GM18868 (cell line): ENCODE measurements around the gene SOD3.

Experiments used
- ATAC-seq: cut with Tn5 transposase; IDR thresholded peaks from one replicate; pipeline ENCODE4 v1.9.1; 2021; ENCODE audit warnings: mild to moderate bottlenecking, moderate library complexity; ENCODE audit not compliant: unreplicated experiment

Gene SOD3

DNA sequence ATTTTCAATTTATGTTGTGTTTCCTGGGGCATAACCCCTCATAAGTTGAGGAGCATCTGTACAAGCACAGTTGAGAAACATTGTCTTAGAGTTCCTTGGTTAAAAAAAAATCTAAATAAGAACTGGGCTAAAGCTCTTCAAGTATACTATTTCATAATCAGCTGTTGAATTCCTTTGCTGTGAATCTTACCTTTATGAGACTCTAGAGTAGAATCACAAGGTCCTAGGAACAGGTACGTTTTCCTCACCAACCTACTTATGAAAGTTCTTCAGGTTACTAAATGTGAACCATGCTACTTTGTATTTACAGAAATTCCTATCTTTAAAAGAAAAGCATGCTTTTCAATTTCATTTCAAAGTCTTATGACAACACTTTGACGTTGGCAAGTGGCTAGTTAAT, 20.9 kb upstream of the SOD3 start:
- no peak for ATAC-seq

DNA sequence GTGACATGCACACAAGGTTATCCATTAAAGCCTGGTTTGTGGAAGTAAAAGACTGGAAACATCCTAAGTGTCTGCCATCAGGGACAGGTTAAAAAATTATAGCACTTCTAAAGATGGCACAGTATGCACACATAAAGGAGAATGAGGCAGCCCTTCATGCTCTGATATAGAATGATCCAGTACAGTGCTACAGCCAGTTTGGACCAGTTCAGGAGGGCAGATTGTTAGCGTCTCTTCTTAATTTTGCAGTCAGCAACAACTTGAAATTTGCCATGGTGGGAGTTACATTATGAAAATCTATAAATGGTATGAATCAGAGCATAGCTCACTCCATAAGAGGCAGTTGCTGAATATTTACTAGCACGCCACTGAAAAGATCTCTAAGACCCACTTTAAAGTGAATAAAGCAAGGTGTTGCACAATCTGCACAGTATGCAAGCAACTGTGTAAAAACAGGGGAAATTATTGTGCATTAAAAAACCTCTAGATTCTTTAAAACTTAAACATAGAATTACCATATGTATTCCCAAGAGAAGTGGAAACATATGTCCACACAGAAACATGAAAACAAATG, 20.3 kb upstream of the SOD3 start:
- ATAC-seq: no peak

DNA sequence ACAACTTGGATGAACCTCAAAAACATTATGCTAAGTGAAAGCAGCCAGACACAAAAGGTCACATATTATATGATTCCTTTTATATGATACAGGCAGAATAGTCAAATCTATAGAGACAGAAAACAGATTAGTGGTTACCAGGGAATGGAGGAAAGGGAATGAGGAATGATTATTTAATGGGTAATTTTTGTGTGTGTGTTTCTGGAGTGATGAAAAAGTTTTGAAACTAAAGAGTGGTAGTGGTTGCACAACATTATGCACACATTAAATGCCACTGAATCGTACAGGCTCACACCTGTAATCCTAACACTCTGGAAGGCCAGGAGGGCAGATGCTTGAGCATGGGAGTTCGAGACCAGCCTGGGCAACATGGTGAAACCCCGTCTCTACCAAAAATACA, 19.6 kb upstream of the SOD3 start:
- no peak for ATAC-seq

DNA sequence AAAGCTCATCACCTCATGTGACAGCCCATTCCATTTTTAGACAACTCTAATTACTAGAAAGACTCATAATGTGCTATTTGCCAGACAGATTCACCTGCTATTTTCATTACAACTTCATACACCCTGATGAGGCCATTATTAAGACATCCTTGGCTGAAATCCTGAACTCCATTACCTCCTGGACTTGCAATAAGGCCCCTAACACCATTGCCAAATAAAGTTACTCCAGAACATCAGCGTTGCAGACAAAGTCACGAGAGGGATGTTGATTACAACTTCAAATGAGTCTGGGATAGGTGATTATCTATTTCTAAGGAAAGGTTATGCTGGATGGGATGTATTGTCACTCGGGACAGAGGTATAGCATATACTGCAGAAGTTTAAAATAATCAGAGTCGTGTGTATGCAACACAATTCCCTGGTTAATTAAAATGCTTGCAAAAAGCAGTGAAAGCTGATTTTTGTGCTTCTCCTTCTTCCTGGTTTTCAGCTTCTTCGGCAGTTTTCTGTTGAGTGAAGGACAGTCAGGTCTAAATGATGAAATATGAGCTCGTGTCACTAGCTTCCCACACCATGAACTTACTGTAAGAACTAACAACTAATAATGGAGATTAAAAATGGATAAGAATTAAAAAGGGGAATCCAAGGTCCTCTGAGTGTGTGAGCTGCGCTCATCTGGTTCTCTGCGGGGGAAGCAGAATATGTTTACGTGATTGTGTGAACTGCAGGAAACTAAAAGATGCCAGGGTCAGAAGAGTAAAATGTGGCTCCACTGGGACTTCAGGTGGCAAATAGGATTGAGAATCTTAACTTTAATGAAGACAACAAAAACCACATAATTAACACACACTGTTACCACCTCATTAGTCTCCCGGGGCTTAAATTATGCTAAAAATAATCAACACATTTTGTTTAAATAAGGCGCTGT, 17.6 kb upstream of the SOD3 start:
- ATAC-seq: no peak

DNA sequence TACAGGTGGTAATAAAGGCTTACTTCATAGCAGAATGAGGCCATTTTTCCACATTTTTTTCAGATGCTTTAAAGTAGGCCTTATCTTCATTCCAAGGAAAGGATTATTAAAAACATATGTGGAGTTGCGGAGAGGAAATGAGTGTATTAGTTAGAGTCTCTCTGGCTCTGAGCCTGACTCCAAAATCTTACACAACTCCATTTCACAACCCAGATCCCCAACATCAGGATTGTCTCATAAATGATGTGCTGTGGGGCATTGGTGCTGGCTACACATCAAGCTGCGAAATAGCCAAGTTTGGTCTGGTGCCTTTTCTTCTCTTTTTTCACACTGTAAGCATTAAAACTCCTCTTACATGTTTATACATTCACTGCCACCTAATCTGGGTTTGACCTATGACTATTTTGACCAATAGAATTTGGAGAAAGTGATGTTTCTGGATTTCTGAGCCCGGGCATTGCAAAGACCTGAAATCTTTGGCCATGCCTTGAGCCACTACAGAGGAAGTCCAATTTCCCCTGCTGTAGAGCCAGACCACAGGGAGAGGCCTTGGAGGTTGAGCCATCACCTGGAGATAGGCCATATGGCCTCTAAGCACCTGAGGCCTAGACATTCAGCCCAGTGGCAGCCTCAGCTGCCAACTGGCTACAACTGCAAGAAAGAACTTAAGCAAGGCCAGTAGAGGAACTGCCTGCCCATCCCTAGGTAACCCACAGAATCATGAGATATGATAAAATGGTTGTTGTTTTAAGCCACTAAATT, 16.7 kb upstream of the SOD3 start:
- no peak for ATAC-seq

DNA sequence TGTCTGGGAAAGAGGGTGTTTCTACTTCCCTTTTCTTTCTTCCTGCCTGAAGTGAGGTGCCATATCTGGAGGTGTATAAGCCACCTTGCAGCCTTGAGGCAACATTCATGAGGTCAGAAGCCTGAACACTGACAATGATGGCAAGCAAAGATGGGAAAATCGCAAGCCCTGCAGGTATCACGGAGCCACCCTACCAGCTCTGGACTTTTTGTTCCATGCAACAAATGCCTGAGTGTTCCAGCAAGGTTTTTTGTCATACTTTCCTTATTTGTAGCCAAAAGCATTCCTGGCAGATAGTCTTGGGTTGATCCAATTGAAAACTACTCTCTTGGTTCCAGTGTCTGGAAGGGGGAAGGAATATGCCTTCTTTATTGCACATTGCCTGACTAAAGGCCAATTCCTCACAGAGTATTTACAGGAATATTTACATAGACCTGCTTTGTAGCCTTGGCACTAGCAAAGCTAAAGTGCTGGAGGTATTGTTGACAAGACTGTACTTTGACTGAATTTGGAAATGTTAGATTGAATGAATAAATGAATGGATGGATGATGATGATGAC, 14.4 kb upstream of the SOD3 start:
- no peak for ATAC-seq

DNA sequence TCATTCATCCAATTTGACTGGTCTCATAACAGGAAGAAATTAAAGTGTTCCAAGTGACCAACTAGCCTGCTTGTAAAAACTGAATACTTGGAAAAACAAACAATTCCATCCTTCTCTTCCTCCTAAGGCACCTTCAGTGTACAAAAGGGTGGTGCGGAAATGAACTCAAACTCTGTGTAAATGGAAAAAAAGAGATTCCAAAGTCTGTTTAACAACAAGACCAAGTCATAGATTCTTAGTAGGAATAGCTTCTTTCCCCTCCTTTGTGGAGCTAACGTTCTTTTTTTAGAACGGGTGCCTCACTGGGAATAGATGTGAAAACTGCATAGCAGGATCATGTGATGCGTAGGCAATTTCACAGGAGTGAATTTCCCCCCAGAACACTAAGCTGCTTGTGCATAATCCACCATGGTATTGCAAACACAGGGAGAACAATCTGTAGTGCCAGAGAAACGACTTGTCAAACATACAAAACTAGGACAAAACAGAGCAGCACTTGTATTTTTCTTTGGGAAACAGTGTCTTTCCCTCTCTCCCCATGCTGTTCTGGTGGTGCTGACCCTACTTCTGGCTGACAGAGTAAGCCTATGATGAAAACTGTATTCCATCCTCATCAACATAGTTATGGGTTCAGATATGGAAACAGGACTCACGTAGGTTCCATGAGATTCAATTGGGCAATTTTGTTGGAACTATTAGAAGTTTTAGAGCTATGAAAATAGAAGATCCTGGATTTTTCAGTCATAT, 13.2 kb upstream of the SOD3 start:
- ATAC-seq: no peak

DNA sequence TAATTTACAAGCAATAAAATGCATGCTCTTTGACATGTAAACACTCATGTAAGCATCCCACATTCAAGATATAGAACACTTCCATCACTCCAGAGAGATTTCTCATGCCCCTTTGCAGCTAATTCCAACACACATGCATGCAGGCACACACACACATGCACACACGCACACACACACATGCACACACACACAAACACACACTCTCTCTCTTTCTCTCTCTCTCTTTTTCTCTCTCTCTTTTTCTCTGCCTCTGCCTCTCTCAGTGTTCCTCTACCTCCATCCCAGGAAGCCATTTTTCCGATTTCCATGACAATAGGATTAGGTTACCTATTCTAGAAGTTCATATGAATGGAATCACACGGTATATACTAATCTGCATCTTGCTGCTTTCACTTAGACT, 11.9 kb upstream of the SOD3 start:
- no peak for ATAC-seq

DNA sequence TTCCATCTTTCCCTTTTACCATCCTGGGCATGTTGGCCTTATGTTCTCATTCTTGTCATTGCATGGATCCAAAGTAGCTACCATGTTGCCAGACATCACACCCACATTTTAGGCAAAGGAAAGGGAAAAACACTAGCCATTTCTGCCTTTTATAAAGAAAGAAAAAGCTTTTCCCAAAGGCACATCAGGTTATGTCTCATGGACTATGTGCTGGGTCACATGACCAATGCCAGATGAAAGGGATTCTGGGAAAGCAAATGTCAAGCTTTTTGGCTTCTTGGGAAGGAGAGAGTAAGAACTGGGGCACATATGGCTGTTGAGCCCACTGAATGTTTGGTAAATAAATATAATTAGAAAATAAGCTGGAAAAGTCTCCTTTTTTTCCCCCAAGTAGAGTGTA, 4.3 kb upstream of the SOD3 start:
- no peak for ATAC-seq

DNA sequence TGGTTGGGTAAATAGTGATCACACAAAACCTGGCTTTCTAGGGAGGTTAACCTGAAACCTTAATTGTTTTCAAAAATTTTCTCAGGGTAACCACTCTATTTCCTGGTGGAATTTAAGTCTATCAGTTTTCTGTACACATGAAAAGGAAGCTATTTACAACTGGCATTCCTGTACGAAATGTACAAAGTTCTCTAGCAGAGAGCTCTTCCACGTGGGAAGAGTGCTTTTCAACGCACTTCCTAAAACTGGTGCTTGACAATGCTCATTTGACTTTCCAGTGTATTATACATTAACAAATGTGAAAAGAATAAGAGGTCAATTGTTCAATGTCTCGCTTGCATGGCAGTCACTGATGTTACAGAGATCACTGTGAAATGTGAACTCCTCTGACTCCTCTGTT, 2.8 kb upstream of the SOD3 start:
- ATAC-seq: no peak

DNA sequence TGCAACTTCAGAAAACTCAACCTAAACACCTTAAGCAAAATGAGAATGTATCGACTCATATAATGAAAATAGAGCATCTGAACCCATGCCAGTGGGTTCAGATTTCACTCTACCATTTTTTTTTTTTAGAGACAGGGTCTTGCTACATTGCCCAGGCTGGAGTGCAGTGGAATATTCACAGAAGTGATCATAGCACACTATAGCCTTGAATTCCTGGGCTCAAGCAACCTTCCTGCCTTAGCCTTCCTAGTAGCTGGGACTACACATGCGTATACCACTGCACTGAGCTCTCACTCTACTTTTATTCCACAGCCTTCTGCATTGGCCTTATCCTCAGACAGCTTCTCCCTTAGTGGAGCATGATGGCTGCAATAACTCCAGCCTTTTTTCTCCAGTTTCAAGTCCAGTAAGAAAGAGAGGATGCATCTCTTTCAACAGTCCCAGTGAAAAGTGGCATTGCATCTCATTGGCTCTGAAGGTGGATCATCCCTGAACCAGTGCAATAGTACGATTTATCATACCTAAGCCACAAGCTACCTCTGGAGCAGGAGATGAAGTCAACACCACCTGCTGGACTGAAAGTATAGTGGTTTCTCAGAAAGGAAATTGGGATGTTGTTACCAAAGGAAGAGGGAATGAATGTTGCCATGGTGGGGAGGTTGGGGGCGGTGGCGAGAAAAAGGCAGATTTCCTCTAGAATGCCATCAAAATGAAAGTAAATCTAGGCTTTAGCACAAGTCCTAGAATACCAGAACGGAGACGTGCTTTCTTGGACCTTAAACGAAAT, 2.0 kb upstream of the SOD3 start:
- no peak for ATAC-seq

DNA sequence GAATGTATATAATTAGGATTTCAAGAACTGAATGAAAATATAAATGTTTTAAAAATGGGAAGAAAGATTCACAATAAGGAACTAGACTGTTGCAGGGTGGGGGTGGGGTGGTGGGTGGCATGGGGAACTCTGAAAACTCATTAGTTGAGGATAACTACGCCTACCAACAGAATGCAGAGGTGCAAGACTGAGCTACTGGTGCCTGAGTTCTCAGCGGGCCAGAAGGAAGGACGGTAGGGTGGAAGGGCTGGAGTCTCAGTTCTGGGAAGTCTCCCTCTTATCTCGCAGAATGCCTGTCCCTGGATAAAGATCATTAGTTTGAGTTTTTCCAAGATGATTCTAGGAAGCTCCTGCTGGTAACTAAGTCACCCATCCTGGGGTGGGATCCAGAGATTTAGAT, 1.3 kb upstream of the SOD3 start:
- no peak for ATAC-seq

DNA sequence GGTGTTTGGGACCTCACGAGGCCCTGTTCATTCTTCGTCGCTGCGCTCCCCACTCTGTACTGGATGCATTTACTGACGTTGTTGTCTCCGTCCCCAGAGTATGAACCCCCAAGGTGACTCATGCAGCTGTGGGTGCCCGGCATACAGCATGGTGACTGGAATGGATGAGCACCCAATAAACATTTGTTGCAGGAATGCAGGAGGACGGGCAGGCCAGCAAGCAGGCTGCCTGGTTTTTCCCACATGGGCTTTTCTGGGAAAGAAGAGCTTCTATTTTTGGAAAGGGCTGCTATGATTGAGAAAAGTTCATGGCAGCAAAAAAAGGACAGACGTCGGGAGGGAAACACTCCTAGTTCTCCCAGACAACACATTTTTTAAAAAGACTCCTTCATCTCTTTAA, 893 bp upstream of the SOD3 start:
- no peak for ATAC-seq

DNA sequence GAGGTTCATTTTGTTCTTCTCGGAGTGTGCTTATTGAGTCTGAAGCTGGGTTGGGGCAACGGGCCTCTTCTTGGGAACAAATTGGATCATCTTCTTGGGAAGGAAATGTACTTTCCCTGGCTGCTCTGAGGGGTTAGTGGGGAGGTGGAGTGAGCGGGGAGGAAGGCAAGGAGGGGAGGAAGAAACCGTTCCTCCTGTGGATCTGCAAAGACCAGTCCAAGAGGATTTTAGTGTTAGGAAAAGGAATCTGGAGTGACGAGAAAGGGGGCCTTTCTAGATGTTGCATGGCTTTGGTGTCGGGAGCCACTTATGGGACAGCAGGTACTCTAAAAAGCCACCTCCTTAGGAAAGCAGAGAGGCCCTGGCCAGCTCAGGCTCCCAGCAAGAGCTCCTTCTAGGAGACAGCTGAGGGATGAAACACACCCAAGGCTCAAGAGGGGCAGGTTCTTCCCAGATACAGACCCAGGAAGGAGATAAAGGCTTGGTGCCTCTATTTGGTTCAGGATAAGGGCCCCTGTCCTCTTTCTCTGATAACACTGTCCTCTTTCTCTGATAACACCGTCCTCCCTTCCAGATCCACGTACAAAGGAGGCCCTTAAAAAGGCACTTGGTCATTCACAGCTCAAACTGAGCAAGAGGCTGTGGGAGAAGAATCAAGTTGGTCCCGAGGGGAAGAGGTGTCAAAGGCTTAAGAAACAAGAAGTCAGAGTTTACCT, 451 bp downstream of the SOD3 start:
- ATAC-seq: no peak

DNA sequence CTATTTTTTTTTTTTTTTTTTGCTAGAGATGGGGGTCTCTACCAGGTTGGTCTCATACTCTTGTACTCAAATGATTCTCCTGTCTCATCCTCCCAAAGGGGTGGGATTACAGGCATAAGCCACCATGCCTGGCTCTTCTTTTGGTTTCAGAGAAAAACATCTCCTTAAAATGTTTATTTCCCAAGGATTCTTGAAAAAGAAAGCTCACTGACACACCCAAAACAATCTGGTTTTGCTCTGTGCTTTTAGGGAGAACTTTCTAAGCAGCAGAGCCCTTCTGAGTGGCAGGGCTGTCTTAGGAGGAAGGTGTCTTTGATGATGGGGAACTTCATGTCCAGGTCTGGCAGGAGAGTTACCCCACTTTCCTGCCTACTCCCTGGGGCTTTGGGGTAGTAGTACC, 1.2 kb downstream of the SOD3 start:
- ATAC-seq: no peak

DNA sequence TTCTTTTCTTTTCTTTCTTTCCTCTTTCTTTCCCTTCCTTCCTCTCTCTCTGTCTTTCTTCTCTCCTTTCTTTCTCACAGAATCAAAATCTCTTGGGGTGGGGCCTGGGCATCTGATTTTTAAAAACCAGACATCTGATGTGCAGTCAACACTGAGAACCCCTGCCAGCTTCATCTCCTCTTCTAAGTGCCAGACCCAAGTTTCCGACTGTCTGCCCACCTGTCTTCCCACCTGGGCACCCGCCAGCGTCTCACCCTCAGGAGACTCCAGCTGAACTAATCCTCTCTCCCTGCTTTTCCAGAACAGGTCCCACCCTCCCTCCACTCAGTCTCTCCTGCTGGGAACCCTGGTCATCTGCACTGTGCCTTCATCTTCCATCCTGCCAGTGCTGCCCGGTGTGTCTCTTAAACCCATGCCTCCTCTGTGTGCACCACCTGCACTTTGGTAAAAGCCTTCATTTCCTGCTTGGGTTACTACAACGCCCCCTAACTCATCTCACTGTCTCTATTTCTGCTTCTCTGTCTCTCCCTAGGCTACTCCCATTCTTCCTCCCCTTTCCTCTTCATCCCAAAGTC, 2.8 kb downstream of the SOD3 start:
- ATAC-seq: no peak

DNA sequence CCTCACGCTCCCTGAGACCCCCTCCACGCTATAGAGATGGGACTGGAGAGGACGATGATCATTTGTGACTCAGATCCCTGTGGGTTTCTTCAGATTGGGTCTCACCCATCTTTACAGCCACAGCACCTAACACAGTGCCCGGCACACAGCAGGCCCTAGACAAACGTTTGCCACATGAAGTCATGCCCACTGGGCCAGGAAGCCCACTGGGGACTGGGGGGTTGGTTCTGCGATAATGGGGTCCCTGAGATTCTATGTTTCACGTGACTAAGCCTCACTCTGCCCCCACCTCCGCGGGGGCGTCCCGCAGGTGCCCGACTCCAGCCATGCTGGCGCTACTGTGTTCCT, 3.8 kb downstream of the SOD3 start:
- ATAC-seq: no peak

DNA sequence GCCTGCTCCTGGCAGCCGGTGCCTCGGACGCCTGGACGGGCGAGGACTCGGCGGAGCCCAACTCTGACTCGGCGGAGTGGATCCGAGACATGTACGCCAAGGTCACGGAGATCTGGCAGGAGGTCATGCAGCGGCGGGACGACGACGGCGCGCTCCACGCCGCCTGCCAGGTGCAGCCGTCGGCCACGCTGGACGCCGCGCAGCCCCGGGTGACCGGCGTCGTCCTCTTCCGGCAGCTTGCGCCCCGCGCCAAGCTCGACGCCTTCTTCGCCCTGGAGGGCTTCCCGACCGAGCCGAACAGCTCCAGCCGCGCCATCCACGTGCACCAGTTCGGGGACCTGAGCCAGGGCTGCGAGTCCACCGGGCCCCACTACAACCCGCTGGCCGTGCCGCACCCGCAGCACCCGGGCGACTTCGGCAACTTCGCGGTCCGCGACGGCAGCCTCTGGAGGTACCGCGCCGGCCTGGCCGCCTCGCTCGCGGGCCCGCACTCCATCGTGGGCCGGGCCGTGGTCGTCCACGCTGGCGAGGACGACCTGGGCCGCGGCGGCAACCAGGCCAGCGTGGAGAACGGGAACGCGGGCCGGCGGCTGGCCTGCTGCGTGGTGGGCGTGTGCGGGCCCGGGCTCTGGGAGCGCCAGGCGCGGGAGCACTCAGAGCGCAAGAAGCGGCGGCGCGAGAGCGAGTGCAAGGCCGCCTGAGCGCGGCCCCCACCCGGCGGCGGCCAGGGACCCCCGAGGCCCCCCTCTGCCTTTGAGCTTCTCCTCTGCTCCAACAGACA, 4.4 kb downstream of the SOD3 start:
- ATAC-seq: no peak
